CD4-positive, alpha-beta T cell treated with Interleukin-21 for 1 hour (primary cell): ENCODE data around the gene MEI4.
"Not testable (repeated sequence)": the region's sequence is repeated elsewhere in the genome, so short reads cannot be mapped to it uniquely, and the experiment has no call there.

Experiments used
- DNase-seq: peaks from one replicate; pipeline ENCODE4 v3.0.0-alpha.2; 2020

MEI4 gene

GRCh38 chr6:77822265-77822664 lies 169.4 kb downstream of the MEI4 start:
- DNase-seq: no peak

DNA sequence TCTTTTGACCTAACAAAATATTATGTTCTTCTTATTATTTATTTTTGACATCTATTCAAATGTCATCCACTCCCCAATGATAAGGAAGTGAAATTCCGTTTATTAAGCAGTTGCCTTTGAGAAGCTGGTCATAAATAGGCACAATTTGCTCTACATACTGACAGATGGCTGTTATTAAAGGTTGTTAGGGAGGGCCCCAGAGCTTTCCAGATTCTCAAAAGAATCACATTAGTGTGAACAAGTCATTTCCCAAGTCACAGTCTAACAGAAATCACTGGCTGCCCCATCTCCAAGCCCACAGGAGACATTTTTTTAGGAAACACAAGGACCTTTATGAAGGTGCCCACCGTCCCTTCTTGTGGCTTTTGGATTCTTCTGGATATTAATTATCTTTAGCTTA lies 172.4 kb downstream of the MEI4 start:
- no peak for DNase-seq

DNA sequence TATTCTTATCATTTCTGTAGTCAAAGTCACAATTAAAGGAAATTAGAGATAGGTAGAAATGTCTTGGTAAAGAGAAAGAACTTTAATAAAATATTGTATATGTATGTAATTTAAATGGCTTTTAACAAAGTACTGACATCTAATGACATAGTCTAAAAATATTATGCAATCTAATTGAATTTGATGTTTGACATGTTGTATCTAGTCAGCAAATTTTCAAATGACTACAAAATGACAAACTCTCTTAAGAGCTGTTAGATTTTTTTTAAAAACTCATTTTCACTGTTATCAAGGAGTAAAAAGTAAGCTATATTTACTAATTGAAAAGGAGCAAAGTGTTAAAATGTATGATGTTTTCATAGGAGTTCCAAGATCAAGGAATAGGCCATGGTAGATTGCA lies 176.9 kb downstream of the MEI4 start:
- DNase-seq: no peak

DNA sequence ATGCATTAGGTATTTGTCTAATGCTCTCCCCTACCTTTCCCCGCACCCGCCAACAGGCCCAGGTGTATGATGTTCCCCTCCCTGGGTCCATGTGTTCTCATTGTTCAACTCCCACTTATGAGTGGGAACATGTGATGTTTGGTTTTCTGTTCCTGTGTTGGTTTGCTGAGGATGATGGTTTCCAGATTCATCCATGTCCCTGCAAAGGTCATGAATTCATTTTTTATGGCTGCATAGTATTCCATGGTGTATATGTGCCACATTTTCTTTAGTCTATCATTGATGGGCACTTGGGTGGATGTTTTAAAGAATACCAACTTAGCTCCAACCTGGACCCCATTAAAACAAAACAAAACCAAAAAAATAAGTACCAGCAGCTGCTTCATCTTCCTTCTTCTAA lies 180.9 kb downstream of the MEI4 start:
- not testable (repeated sequence) for DNase-seq

DNA sequence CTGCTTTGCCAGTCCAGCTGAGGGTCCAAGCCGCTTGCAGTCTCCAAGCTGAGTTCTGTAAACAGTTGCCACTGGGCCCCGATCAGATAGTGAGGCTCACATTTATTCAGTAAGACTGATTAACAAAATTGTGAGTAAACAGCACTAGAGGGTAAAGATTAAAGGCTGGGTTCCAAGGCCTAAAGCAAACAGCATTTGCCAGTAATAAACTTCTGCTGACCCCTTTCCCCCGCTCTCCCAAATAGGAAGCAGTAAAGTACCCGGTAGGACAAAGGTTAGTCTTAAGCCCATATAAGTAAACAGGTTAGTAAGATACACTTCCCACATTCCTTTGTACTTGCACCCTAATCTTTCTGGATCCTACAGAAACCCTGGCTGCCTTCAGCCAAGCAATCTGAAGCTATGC lies 181.8 kb downstream of the MEI4 start:
- no peak for DNase-seq

- no peak for DNase-seq
Observed at GRCh38 chr6:77837034-77837784, 184.4 kb downstream of the MEI4 start.

DNA sequence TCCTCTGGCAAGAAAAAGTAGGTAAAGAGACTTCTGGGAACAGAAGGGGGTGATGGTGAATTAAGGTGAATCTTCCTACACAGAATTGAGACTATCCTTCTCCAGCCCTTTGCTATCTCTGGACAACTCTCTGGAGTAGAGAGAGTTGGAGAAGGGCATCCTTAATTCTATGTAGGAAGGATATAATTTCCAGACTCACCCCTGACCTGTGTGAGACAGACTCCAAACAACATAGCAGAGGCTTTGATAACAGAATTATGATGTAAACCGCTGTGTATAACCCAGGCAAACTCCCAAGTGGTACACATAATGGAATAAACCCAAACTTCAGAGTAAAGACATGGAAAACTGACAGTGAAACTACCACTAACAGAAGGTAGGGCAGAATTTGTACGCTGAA lies 186.5 kb downstream of the MEI4 start:
- no peak for DNase-seq

DNA sequence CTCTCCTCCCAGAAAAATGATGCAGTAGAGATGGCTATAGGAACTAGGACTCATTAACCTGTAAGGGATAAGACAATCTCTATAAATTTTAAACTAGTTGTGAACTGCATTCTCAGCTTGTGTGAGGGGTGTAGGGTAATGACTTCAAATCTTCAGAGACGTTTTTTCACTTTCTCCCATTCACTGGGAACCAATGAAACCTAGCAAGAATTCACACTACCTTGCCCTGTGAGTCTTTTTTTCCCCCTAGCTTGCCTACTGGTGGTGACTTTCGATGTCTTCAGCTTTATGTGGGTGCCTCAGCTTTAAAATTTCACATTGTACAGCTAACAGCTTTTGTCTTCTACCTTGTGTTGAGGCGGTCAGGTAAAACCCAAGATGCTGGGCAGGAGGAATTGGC lies 192.0 kb downstream of the MEI4 start:
- no peak for DNase-seq

DNA sequence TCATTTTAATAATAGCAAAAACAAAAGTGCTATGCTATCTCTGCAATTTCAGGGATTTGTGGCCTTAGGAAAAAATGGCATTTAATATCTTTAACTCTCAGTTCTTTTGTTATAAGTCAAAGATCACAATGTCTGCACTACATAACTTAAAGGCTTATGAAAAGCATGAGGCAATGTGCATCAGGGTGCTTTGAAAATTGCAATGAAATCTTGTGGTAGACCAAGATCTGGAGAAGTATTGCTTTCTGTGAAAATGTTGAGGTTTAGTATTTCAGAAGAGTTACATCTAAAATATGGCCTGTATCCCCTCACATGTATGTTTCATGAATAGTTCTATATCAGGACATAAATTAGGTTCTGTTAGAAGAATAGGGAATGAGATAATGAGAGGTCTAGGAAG lies 200.6 kb downstream of the MEI4 start:
- DNase-seq: no peak

GRCh38 chr6:77856391-77856790 lies 203.6 kb downstream of the MEI4 start:
- DNase-seq: no peak

DNA sequence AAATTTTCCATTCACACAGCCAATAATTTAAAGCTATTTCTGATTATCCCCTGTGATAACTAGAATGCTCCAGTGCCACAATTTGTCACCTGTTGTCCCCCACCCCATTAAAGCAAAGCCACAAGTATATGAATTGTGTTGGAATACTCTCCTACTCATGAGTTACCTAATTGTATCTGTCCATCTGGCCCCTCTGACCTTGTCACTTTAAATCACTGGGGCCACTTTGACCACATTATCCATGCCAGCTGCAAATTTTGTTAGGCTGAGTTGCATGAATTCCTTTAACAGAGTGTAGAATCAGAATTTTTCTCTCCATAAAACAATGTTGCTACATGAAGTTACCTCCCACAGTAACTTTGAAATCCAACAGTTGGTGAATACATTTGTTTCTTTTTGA lies 204.6 kb downstream of the MEI4 start:
- no peak for DNase-seq

- no peak for DNase-seq
Observed at GRCh38 chr6:77876300-77876699, 223.5 kb downstream of the MEI4 start.

DNA sequence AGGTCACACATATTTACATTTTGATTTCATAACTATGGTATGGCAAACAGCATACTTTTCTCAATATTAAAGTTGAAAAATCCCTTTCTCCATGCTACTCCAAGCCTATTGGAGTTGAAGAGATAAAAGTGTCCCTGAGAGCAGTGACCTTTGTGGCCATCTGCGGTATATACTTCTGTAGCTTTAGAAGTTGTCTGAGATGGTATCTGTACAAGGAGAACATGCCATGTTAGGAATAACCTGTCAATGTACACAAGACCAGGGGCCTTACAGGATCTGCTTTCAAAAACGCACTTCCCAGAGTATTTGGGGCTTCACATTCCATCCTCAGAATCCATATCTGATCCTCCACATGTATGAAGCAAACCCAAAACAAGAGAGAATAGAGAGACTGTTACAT lies 226.7 kb downstream of the MEI4 start:
- DNase-seq: no peak

DNA sequence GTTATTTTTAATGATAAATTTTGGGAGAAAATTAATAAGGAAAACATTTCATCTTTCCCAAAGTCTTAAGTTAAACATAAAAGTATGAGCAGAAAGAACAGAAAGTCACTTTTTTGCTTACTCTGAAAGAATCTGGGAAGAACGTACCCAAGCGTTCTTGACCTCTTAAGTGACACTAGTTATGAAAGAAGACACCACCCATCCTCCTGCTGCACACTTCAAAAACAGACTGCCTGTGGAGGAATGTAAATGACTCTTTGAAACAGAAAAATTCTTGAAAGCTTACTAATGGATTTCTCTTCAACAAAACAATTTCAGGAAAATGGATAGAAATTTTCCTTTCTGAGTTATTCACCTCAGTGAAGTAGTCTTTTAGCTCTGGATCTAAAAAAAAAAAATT lies 227.7 kb downstream of the MEI4 start:
- no peak for DNase-seq

DNA sequence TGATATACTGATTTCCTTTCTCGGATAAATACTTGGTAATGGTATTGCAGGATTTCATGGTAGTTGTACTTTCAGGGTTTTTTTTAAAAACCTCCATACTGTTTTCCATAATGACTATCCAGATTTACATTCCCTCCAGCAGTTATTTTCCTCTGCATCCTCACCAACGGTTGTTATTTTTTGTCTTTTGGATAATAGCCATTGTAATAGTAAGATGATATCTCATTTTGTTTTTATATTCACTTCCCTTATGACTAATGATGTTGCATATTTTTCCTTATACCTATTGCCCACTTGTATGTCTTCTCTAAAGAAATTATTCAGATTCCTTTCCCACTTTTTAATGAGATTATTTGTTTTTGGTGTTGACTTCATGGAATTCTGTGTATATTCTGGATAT lies 231.0 kb downstream of the MEI4 start:
- no peak for DNase-seq

DNA sequence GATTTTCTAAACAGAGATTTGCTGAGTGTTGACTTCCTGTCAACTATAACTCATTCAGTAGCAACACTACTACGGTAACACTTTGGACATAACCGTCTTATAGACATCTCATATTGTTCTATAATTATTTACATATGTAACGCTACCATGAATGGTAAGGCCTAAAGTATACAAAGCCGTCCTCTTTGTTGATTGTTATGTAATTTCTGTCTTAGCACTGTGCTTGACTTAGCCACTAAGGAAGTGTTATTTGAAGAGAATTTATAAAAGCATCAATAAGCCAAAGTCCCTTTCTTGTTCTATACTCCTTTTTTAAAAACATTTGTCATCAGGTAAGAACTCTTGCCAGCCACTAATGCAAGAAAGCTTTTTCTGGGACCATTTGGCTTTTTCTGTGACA lies 240.6 kb downstream of the MEI4 start:
- no peak for DNase-seq

GRCh38 chr6:77906070-77906469 lies 253.2 kb downstream of the MEI4 start:
- no peak for DNase-seq

DNA sequence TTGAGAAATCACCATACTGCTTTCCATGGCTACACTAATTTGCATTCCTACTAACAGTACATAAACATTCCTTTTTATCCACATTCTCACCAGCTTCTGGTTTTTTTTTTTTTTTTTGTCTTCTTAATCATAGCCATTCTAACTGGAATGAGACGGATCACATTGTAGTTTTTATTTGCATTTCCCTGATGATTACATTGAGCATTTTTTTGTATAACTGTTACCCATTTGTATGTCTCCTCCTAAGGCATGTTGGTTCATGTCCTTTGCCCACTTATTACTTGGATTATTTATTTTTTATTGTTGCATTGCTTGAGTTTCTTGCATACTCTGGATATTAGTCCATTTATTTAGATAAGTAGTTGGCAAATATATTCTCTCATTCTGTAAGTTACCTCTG lies 258.0 kb downstream of the MEI4 start:
- no peak for DNase-seq

GRCh38 chr6:77926198-77926751 lies 273.4 kb downstream of the MEI4 start:
- DNase-seq: no peak

- DNase-seq: no peak
Observed at GRCh38 chr6:77930382-77930781, 277.5 kb downstream of the MEI4 start.

DNA sequence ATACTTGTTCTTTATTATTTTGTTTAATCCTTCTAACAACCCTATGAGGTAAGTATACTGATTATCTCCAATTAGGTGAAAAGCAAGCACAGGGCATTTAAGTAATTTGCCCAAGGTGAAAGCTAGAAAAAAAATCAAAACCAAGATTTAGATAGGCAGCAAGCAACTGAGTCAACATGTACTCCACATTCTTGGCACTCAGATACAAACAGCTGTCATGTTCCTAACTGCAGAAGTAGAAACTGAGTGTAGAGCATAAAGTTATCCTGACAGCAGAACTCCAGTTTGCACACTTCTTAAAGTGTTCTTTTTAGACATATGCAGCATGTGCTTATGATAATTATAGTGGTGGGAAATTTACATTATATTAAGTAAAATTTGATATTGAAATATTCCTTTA lies 278.1 kb downstream of the MEI4 start:
- no peak for DNase-seq

DNA sequence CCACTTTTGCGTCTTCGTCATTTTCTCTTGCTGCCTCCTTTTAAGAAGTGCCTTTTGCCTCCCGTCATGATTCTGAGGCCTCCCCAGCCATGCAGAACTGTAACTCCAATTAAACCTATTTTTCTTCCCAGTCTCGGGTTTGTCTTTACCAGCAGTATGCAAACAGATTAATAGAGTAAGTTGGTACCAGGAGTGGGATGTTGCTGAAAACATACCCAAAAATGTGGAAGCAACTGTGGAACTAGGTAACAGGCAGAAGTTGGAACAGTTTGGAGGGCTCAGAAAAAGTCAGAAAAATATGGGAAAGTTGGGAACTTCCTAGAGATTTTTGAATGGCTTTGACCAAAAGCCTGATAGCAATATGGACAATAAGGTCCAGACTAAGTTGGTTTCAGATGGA lies 309.2 kb downstream of the MEI4 start:
- no peak for DNase-seq

DNA sequence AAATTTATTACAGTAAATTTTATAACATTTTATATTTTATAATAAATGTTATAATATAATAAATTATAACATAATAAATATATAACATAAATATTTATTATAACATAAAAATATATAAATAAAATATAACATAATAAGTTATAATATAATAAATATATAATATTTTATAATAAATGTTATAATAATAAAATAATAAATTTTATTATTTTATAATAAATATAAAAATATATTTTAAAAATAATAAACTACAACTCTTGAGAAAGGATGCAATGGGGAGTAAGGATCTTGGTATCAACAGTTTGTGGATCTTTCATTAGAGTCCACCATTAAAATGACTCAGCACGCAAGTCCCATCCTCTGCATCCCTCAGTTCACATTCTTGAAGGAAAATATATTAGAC lies 312.6 kb downstream of the MEI4 start:
- no peak for DNase-seq

DNA sequence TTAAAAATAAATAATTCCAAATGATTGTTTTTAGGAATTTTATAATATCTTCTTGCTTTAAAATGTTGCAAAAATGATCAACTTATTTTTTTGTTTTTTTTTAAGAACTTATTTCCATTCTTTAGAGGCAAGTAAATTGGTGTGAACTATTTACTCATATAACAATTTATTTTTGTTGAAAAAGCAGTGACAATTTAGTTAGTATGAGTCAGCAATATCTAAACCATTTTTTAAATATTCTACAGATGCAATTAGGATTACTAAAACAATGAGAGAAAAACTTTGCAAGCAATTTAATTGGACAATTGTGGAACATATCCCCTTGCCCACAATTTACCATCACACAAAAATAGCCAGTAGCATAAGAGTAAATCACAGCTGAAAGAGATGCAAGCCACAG lies 319.5 kb downstream of the MEI4 start:
- no peak for DNase-seq
